Hepatocyte (in vitro differentiated cells): ENCODE measurements around the gene PLXNA2.

Source experiments
- EZH2phosphoT487 ChIP-seq: fragments of 200-600 bp; sonication (generic); IDR thresholded peaks from one replicate; pipeline ENCODE4 v1.6.1; 2018; ENCODE audit warnings: antibody characterized with exemption, mild to moderate bottlenecking, low read depth, moderate library complexity; ENCODE audit not compliant: unreplicated experiment, severe bottlenecking
- TF ChIP-seq, protein P1 (sequence below): fragments of 200-600 bp; sonication (generic); IDR thresholded peaks from 2 replicates; pipeline ENCODE4 v1.5.1; 2016; ENCODE audit warnings: antibody characterized with exemption, mild to moderate bottlenecking; ENCODE audit not compliant: poor library complexity

DNA sequence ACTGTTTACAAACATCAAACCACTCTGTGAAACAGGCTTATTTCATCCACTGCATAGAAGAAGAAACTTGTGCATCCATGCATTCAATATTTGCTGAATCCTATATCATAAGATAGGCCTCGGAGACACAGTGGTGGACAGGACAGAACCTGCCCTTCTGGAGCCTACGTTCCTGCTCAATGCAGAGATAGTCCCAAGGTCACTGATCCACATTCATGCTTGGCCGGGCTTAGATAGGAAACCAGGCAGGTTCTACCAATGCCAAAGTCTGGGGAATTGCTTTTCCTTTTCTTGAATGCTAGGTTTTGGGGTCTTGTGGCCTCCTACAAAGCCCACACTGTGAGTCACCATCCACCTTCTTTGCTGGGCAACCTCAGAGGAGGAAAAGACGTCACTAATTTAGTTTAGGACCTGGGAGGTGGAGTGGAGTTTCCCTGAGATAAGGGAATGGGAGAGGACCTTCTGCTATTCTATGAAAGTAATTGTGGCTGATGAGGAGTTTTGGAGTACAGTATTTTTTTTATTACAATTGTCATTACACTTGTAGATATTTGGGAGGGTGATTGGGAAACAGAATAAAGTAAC lies 233.6 kb downstream of the PLXNA2 start:
- TF ChIP-seq, protein P1, sequence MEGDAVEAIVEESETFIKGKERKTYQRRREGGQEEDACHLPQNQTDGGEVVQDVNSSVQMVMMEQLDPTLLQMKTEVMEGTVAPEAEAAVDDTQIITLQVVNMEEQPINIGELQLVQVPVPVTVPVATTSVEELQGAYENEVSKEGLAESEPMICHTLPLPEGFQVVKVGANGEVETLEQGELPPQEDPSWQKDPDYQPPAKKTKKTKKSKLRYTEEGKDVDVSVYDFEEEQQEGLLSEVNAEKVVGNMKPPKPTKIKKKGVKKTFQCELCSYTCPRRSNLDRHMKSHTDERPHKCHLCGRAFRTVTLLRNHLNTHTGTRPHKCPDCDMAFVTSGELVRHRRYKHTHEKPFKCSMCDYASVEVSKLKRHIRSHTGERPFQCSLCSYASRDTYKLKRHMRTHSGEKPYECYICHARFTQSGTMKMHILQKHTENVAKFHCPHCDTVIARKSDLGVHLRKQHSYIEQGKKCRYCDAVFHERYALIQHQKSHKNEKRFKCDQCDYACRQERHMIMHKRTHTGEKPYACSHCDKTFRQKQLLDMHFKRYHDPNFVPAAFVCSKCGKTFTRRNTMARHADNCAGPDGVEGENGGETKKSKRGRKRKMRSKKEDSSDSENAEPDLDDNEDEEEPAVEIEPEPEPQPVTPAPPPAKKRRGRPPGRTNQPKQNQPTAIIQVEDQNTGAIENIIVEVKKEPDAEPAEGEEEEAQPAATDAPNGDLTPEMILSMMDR, result no peak
- no peak for TF ChIP-seq EZH2phosphoT487
